ENCODE measurements around the gene RANBP1.

Gene RANBP1

DNA sequence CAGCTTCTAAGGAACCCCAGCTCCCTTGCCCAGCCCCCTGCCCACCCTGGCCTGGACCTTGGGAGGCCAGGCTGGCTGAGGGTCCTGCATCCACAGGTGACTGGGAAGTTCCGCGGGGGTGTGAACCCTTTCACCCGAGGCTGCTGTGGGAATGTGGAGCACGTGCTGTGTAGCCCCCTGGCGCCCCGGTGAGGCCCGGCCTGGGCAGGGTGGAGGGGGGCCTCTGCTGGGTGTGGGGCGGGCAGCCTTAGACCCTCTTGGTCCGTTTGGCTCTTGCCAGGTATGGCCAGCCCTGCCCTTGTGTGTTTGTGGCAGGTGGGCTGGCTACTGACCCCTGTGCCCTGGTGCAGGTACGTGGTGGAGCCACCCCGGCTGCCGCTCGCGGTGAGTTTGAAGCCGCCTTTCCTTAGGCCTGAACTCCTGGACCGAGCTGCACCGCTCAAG is 24.6 kb downstream of the RANBP1 start:
- peaks cover 10% of the 10 kb centered on the region for H3K4me1 ChIP-seq (ENCODE audit: control insufficient read depth, insufficient read depth, low read length, unreplicated experiment)
- H3K4me3 ChIP-seq (ENCODE audit: low read depth, low read length): no peak overlapping the region
- H3K27me3 ChIP-seq (ENCODE audit: insufficient read depth, low read length): no peaks in the 10 kb centered on the region
- H3K27ac ChIP-seq (ENCODE audit: low read depth, low read length): no peak overlapping the region
- H3K36me3 ChIP-seq (ENCODE audit: insufficient read depth, low read length): no peaks in the 10 kb centered on the region
- no peak overlapping the region for H2AFZ ChIP-seq (ENCODE audit: low read length, unreplicated experiment)
- H3K79me2 ChIP-seq (ENCODE audit: control insufficient read depth, insufficient read depth, low read length, unreplicated experiment): peaks cover 8% of the 10 kb centered on the region

DNA sequence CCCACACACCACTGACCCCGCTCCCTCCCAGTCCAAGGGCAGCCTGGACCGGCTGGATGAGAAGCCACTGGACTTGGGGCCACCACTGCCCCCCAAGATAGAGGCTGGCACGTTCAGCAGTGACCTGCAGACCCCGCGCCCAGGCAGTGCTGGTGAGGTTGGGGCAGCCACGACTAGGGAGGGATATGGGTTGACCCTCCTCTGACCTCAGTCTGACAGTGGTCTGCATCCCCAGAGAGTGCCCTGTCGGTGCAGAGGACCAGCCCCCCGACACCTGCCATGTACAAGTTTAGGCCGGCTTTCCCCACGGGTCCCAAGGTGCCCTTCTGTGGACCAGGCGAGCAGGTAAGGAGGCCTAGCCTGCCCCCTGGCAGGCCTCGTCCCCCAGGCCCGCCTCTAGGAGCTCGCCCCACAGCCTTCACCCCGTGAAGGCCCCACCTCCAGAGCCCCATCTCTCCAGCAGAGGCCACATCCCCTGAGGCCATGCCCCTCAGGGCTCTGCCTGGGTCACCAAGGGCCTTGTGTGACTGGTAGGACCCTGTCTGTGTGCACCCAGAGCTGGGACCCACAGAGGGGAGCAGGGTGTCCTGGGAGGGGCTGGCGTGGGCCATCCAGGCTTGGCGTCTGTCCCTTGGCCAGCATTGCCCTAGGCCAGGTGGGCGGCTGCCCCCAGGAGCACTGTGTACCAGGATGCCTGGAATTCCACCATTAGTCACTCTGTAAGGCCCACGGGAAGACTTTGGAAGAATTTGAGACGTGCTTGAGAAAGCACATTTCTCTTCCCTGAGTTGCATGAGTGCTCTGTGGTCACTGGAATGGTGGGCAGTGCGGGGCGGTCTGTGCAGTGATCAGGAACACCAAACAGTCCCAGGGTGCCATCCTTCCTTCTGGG is 25.5 kb downstream of the RANBP1 start:
- no peaks in the 10 kb centered on the region for H3K36me3 ChIP-seq (ENCODE audit: insufficient read depth, low read length)

DNA sequence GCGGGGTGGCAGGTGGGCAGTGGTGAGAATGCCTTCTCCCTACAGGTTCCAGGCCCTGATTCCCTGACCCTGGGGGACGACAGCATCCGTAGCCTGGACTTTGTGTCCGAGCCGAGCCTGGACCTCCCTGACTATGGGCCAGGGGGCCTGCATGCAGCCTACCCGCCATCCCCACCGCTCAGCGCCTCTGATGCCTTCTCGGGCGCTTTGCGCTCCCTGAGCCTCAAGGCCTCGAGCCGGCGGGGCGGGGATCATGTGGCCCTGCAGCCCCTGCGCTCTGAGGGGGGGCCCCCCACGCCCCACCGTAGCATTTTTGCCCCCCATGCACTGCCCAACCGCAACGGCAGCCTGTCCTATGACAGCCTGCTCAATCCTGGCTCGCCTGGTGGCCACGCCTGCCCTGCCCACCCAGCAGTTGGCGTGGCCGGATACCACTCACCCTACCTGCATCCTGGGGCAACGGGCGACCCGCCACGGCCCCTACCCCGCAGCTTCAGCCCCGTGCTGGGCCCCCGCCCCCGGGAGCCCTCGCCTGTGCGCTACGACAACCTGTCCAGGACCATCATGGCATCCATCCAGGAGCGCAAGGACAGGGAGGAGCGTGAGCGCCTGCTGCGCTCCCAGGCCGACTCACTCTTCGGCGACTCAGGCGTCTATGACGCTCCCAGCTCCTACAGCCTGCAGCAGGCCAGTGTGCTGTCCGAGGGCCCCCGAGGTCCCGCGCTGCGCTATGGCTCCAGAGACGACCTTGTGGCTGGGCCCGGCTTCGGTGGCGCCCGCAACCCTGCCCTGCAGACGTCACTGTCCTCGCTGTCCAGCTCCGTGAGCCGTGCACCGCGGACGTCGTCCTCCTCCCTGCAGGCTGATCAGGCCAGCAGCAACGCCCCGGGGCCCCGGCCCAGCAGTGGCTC is 27.1 kb downstream of the RANBP1 start:
- no peak overlapping the region for H3K4me3 ChIP-seq (ENCODE audit: low read depth, low read length)
- H3K36me3 ChIP-seq (ENCODE audit: insufficient read depth, low read length): no peaks in the 10 kb centered on the region
- no peaks in the 10 kb centered on the region for H3K79me2 ChIP-seq (ENCODE audit: control insufficient read depth, insufficient read depth, low read length, unreplicated experiment)
- H3K4me1 ChIP-seq (ENCODE audit: control insufficient read depth, insufficient read depth, low read length, unreplicated experiment): peaks cover 10% of the 10 kb centered on the region
- no peaks in the 10 kb centered on the region for H3K27me3 ChIP-seq (ENCODE audit: insufficient read depth, low read length)
- no peak overlapping the region for H3K27ac ChIP-seq (ENCODE audit: low read depth, low read length)
- H2AFZ ChIP-seq (ENCODE audit: low read length, unreplicated experiment): no peak overlapping the region

More for the DNA sequence above, 25.5 kb downstream of the RANBP1 start:
- Histone ChIP-seq H3K4me3 (ENCODE audit: low read depth, low read length) (no peak overlapping the region), H2AFZ (ENCODE audit: low read length, unreplicated experiment) (no peak overlapping the region), H3K4me1 (ENCODE audit: control insufficient read depth, insufficient read depth, low read length, unreplicated experiment) (peaks cover 10% of the 10 kb centered on the region), H3K27ac (ENCODE audit: low read depth, low read length) (peak overlapping the region; percentile 43), H3K27me3 (ENCODE audit: insufficient read depth, low read length) (no peaks in the 10 kb centered on the region), H3K79me2 (ENCODE audit: control insufficient read depth, insufficient read depth, low read length, unreplicated experiment) (peaks cover under 1% of the 10 kb centered on the region)

DNA sequence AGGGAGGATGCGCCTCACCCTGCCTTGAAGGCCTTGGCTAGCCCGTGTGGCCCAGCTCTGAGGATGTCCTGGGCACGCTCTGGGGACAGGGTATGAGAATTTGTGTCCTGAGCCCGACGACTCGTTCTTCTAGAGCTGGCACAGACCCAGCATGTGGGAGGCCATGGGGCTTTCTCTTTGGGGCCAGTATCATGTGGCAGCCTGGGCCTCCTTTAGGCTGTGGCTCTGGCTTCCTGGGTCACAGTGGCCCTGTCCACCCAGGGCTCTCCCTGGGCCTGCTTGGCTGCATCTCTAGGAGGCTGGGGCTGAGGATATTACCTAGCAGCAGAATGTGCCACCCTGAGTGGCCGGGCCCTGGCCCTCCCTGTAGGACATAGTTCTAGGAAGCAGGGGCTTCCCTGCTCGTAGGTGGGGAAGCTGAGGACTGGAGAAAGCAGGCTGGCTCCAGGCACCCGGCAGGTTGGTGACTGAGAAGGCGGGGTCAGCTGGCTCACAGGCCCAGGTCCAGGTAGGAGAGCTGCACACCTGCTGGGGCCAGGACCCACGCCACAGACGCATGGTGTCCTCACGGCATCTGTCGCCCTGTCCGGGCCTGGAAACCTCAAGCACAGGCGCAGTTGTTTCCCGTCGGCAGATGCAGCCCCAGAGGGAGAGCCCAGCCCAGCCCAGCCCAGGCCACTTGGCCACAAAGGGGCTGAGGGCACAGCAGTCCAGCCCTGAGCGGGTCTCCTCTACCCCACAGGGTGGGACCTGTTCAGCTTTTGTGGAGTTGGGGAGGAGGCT is 28.2 kb downstream of the RANBP1 start:
- Histone ChIP-seq H2AFZ (ENCODE audit: low read length, unreplicated experiment) (no peak overlapping the region), H3K79me2 (ENCODE audit: control insufficient read depth, insufficient read depth, low read length, unreplicated experiment) (no peaks in the 10 kb centered on the region), H3K4me3 (ENCODE audit: low read depth, low read length) (no peak overlapping the region), H3K27ac (ENCODE audit: low read depth, low read length) (no peak overlapping the region), H3K4me1 (ENCODE audit: control insufficient read depth, insufficient read depth, low read length, unreplicated experiment) (peaks cover 10% of the 10 kb centered on the region), H3K27me3 (ENCODE audit: insufficient read depth, low read length) (no peaks in the 10 kb centered on the region), H3K36me3 (ENCODE audit: insufficient read depth, low read length) (no peaks in the 10 kb centered on the region)

DNA sequence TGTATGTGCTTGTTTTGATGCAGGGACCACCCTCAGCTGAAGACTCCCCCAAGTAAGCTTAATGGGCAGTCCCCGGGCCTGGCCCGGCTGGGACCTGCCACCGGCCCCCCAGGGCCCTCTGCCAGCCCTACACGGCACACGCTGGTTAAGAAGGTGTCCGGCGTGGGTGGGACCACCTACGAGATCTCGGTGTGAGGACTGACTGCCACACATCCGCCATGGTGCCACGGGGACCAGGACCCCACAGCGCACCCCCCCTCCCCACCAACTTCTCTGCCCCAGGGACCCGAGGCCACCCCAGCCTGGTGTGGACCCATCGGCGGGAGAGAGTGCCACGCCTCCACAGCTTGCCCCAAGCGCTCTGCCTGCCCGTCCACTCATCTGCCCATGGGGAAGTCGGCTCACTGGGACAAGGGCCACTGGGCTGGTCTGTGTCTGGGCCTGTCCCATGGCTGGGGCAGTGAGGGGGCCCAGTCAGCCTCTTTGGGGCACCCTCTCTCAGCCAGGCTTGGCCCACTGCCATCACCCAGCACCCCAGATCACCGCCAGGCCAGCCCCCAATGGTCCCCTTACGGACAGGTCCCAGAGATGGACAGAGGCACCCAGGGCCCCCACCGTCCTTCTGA is 29.4 kb downstream of the RANBP1 start:
- no peak overlapping the region for H3K27ac ChIP-seq (ENCODE audit: low read depth, low read length)
- no peak overlapping the region for H3K4me3 ChIP-seq (ENCODE audit: low read depth, low read length)
- peaks cover 10% of the 10 kb centered on the region for H3K4me1 ChIP-seq (ENCODE audit: control insufficient read depth, insufficient read depth, low read length, unreplicated experiment)
- H3K36me3 ChIP-seq (ENCODE audit: insufficient read depth, low read length): no peaks in the 10 kb centered on the region
- H3K27me3 ChIP-seq (ENCODE audit: insufficient read depth, low read length): no peaks in the 10 kb centered on the region
- H3K79me2 ChIP-seq (ENCODE audit: control insufficient read depth, insufficient read depth, low read length, unreplicated experiment): no peaks in the 10 kb centered on the region
- H2AFZ ChIP-seq (ENCODE audit: low read length, unreplicated experiment): no peak overlapping the region

DNA sequence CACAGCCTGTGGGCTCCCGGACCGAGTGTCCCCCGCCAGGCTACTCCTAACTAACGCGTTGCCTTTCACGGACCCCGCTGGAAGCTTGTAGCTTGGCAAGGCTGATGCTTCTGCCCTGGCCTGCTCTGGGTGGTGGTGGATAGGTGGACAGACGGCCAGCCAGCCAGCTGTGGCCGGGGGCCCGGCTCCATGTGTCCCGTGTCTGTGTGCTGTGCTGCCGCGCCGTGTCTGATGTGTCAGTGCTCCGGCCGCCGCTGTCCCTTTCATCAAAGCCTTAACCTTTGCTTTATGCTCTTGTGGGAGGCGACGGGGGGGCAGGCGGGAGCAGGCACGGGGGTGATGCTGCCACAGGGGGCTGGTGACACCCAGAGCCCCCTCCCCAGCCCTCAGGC is 29.9 kb downstream of the RANBP1 start:
- Histone ChIP-seq H3K79me2 (ENCODE audit: control insufficient read depth, insufficient read depth, low read length, unreplicated experiment) (no peaks in the 10 kb centered on the region), H3K27ac (ENCODE audit: low read depth, low read length) (no peak overlapping the region), H3K4me3 (ENCODE audit: low read depth, low read length) (no peak overlapping the region), H2AFZ (ENCODE audit: low read length, unreplicated experiment) (no peak overlapping the region), H3K36me3 (ENCODE audit: insufficient read depth, low read length) (no peaks in the 10 kb centered on the region), H3K4me1 (ENCODE audit: control insufficient read depth, insufficient read depth, low read length, unreplicated experiment) (peaks cover 10% of the 10 kb centered on the region), H3K27me3 (ENCODE audit: insufficient read depth, low read length) (no peaks in the 10 kb centered on the region)

DNA sequence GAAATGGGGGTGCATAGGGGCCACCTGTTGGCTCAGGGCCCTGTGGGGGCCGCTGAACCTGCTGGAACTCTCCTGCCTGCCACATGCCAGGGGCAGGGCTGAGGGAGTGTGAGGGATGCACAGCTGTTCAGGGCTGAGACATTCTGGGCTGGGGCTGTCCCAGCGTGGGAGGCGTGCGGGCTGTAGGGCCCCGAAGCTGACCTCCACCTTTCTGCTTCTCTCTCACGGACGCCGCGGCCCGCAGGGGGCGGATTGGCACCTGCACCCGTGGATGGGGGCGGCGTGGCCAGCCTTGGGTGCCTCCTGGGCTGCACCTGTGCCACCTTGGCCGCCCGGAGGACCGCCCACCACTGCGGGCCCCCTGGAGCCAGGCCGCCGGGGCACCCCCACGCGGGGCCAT is 30.9 kb downstream of the RANBP1 start:
- peaks cover 6% of the 10 kb centered on the region for H3K4me1 ChIP-seq (ENCODE audit: control insufficient read depth, insufficient read depth, low read length, unreplicated experiment)
- no peak overlapping the region for H2AFZ ChIP-seq (ENCODE audit: low read length, unreplicated experiment)
- H3K27ac ChIP-seq (ENCODE audit: low read depth, low read length): no peak overlapping the region
- no peaks in the 10 kb centered on the region for H3K79me2 ChIP-seq (ENCODE audit: control insufficient read depth, insufficient read depth, low read length, unreplicated experiment)
- H3K4me3 ChIP-seq (ENCODE audit: low read depth, low read length): no peak overlapping the region
- no peaks in the 10 kb centered on the region for H3K27me3 ChIP-seq (ENCODE audit: insufficient read depth, low read length)
- no peaks in the 10 kb centered on the region for H3K36me3 ChIP-seq (ENCODE audit: insufficient read depth, low read length)

DNA sequence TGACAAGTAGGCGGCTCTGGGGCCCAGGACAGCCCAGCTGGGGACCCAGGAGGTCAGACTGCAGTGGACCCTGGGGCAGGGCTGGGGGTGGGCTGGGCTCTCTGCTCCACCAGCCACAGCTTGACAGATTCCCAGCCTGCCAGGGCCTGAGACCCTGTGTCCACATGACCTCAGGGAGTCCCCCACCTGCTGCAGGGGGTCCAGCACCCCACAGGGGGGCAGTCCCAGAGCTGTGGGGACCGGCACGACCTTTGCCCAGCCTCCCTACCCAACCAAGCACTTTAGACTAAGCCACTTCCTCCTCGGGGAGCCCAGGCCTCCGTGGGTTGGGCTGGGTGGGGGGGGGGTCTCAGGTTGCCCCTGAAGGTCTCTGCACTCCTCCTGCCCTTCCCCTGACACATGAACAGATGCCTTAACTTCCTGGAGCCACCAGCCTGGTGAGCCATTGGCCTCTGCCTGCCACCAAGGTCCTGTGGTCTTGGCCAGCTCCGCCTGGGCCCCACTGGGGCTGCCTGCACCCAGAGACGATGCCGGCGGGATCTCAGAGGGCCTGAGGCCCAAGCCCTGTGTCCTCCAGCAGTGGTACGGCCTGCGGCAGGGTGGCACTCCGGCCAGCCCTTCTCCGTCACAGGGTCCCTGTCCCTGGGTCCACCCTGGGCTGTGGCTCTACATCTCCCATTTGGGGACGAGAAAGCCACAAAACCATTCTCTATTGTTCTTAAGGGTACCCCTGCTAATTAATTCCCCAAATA is 31.5 kb downstream of the RANBP1 start:
- no peaks in the 10 kb centered on the region for H3K36me3 ChIP-seq (ENCODE audit: insufficient read depth, low read length)

DNA sequence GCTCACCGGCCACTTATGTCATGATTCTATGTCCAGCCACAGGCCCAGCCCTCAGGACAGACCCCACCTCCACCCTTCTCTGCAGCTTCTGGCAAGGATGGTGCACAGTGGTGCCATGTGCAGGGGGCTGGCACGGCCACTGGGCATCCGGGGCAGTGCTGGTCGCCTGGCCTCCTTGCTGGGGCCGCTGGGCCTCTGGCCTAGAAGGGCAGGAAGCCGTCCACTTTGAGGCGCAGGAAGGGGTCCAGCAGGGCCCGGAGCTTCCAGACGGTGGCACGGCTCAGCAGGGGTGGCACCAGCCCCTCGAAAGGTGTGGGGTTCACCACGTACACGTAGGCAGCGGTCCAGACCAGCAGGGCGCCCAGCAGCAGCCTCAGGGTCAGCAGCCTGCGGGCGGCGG is 32.5 kb downstream of the RANBP1 start:
- Histone ChIP-seq H3K4me3 (ENCODE audit: low read depth, low read length) (no peak overlapping the region), H3K4me1 (ENCODE audit: control insufficient read depth, insufficient read depth, low read length, unreplicated experiment) (no peaks in the 10 kb centered on the region), H2AFZ (ENCODE audit: low read length, unreplicated experiment) (no peak overlapping the region), H3K79me2 (ENCODE audit: control insufficient read depth, insufficient read depth, low read length, unreplicated experiment) (no peaks in the 10 kb centered on the region), H3K27me3 (ENCODE audit: insufficient read depth, low read length) (no peaks in the 10 kb centered on the region), H3K36me3 (ENCODE audit: insufficient read depth, low read length) (no peaks in the 10 kb centered on the region), H3K27ac (ENCODE audit: low read depth, low read length) (no peak overlapping the region)

More for the DNA sequence above, 31.5 kb downstream of the RANBP1 start:
- H3K4me1 ChIP-seq (ENCODE audit: control insufficient read depth, insufficient read depth, low read length, unreplicated experiment): no peaks in the 10 kb centered on the region
- H2AFZ ChIP-seq (ENCODE audit: low read length, unreplicated experiment): no peak overlapping the region
- H3K79me2 ChIP-seq (ENCODE audit: control insufficient read depth, insufficient read depth, low read length, unreplicated experiment): no peaks in the 10 kb centered on the region
- H3K27ac ChIP-seq (ENCODE audit: low read depth, low read length): no peak overlapping the region
- no peak overlapping the region for H3K4me3 ChIP-seq (ENCODE audit: low read depth, low read length)
- H3K27me3 ChIP-seq (ENCODE audit: insufficient read depth, low read length): no peaks in the 10 kb centered on the region
